IPS DF 6.9 (cell line): Measurements from ENCODE around the gene ZNF100.
"Not testable (repeated sequence)": the region's sequence is repeated elsewhere in the genome, so short reads cannot be mapped to it uniquely, and the experiment has no call there.

Source experiments
- DNase-seq: peaks from one replicate; pipeline ENCODE4 v3.0.0-alpha.2; 2013; ENCODE audit warnings: low read depth, low spot score
- H3K27ac ChIP-seq: one replicate; pipeline ENCODE4 v1.5.1; 2013; ENCODE audit warnings: low read length, control low read depth
- H3K27me3 ChIP-seq: 2 replicates; pipeline ENCODE4 v1.6.1; 2013; ENCODE audit warnings: mild to moderate bottlenecking, low read length; ENCODE audit not compliant: control insufficient read depth, insufficient read depth
- H3K36me3 ChIP-seq: 2 replicates; pipeline ENCODE4 v1.6.1; 2013; ENCODE audit warnings: low read length; ENCODE audit not compliant: control insufficient read depth, insufficient read depth
- H3K4me1 ChIP-seq: 2 replicates; pipeline ENCODE4 v1.6.1; 2013; ENCODE audit warnings: low read length; ENCODE audit not compliant: control insufficient read depth, insufficient read depth
- H3K4me3 ChIP-seq: 2 replicates; pipeline ENCODE4 v1.5.1; 2013; ENCODE audit warnings: mild to moderate bottlenecking, low read length
- H3K9me3 ChIP-seq: 2 replicates; pipeline ENCODE4 v1.6.1; 2013; ENCODE audit warnings: low read length, inconsistent platforms; ENCODE audit not compliant: control insufficient read depth, insufficient read depth
- WGBS: extraction: QIAGEN DNeasy Blood & Tissue Kit; methylation state at CpG from one replicate; pipeline ENCODE4 v1.1.7; 2013; ENCODE audit warnings: mixed read lengths, missing lambda C conversion rate; ENCODE audit not compliant: insufficient read length, insufficient coverage; 5-methylcytosine and 5-hydroxymethylcytosine counted together

ZNF100 gene

GRCh38 chr19:21677696-21678418 is 89.5 kb downstream of the ZNF100 start:
- no CpG with 5 or more reads among the region's 38 CpGs for WGBS
- Histone ChIP-seq H3K27ac (no peak overlapping the region), H3K9me3 (peaks cover 3% of the 10 kb centered on the region), H3K36me3 (0 out of 2 replicates have a peak, but pooled peaks cover 5% of the 10 kb centered on the region), H3K4me3 (no peak overlapping the region), H3K4me1 (no peaks in the 10 kb centered on the region), H3K27me3 (no peaks in the 10 kb centered on the region)
- DNase-seq = no peak

- no peaks in the 10 kb centered on the region for H3K4me1 ChIP-seq
- H3K9me3 ChIP-seq = no peaks in the 10 kb centered on the region
- no peaks in the 10 kb centered on the region for H3K27me3 ChIP-seq
- no peak overlapping the region for H3K27ac ChIP-seq
- no peaks in the 10 kb centered on the region for H3K36me3 ChIP-seq
- DNase-seq = no peak
- H3K4me3 ChIP-seq = no peak overlapping the region
- WGBS = no CpG with 5 or more reads among the region's 1 CpG
Measured at GRCh38 chr19:21674454-21674853, 92.9 kb downstream of the ZNF100 start.

GRCh38 chr19:21673479-21673878 is 93.9 kb downstream of the ZNF100 start:
- H3K4me1 ChIP-seq, H3K4me3 ChIP-seq, H3K27ac ChIP-seq, H3K27me3 ChIP-seq, H3K36me3 ChIP-seq, H3K9me3 ChIP-seq, DNase-seq: not testable (repeated sequence)
- no CpG with 5 or more reads among the region's 2 CpGs for WGBS
